IPS-18a (cell line): ENCODE measurements around the gene ADAMTS3.

Source experiments
- H3K27ac ChIP-seq: one replicate; pipeline ENCODE4 v1.5.1; 2013; ENCODE audit warnings: low read length
- H3K27me3 ChIP-seq: one replicate; pipeline ENCODE4 v1.6.1; 2013; ENCODE audit warnings: mild to moderate bottlenecking, low read length; ENCODE audit not compliant: control insufficient read depth, insufficient read depth
- H3K36me3 ChIP-seq: one replicate; pipeline ENCODE4 v1.6.1; 2013; ENCODE audit warnings: low read depth, low read length; ENCODE audit not compliant: control insufficient read depth
- H3K4me1 ChIP-seq: one replicate; pipeline ENCODE4 v1.6.1; 2013; ENCODE audit warnings: low read depth, low read length; ENCODE audit not compliant: control insufficient read depth
- H3K4me3 ChIP-seq: one replicate; pipeline ENCODE4 v1.5.1; 2013; ENCODE audit warnings: low read length
- H3K9ac ChIP-seq: one replicate; pipeline ENCODE4 v1.6.1; 2013; ENCODE audit warnings: mild to moderate bottlenecking, low read length, moderate library complexity
- H3K9me3 ChIP-seq: one replicate; pipeline ENCODE4 v1.6.1; 2013; ENCODE audit warnings: low read depth, low read length; ENCODE audit not compliant: control insufficient read depth

Gene ADAMTS3

DNA sequence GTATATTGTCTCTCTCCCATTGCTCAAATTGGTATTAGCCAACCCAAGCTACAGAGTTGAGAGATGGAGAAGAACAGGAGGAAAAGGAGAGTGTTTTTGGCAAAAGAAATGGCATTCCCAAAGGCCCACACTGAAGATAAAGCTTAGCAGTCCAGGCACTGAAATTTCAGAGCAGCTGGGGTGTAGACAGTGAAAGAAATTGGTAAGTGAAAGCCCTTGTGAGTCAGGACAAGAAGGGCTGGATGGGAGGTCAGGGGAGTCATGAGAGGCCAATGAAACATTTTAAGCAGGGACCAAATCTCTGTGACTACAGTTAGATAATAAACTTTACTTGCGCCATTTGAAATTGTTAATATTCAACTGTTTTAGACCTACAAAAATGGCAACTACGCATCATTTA lies 177.7 kb downstream of the ADAMTS3 start:
- H3K27ac ChIP-seq: no peak overlapping the region
- no peaks in the 10 kb centered on the region for H3K36me3 ChIP-seq
- no peak overlapping the region for H3K9ac ChIP-seq
- no peaks in the 10 kb centered on the region for H3K9me3 ChIP-seq
- H3K27me3 ChIP-seq: no peaks in the 10 kb centered on the region
- H3K4me1 ChIP-seq: no peaks in the 10 kb centered on the region
- no peak overlapping the region for H3K4me3 ChIP-seq

DNA sequence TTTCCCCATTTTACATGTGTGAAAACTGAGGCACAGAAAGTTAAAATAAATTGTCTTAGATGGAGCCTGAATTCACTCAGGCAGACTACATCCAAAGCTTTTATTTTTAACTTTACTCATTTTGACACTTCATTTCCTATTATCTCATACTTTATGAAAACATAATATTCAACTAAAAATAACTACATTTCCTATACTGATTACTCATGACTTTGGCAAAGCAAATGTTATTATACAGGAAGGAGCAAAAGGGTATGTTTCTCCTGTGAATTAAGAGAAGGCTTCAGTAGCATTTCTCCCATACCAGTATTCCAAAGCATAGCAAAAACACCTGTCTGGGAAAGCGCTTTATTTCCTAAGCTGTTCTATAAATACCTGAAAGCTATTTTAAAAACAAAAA lies 178.6 kb downstream of the ADAMTS3 start:
- H3K9ac ChIP-seq: no peak overlapping the region
- no peaks in the 10 kb centered on the region for H3K27me3 ChIP-seq
- no peaks in the 10 kb centered on the region for H3K36me3 ChIP-seq
- H3K27ac ChIP-seq: no peak overlapping the region
- no peaks in the 10 kb centered on the region for H3K9me3 ChIP-seq
- H3K4me3 ChIP-seq: no peak overlapping the region
- H3K4me1 ChIP-seq: no peaks in the 10 kb centered on the region

DNA sequence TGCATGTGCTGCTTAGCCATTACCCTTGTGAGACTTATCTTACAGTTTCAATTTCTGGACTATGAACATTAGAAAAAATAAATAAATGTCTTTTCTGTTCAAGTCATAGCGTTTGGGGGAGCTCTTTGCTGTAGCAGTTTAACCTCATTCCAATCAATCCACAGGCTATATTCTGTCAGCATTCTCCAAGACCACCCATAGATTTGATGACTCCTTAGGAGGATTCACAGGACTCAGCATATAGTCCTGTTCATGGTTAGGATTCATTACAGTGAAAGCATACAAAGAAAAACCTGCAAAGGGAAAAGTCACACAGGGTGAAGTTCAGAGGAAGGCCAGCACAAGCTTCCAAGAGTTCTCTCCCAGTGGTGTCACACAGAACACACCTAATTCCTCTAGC lies 180.5 kb downstream of the ADAMTS3 start:
- H3K9ac ChIP-seq: no peak overlapping the region
- no peaks in the 10 kb centered on the region for H3K4me1 ChIP-seq
- no peaks in the 10 kb centered on the region for H3K9me3 ChIP-seq
- H3K27ac ChIP-seq: no peak overlapping the region
- no peaks in the 10 kb centered on the region for H3K36me3 ChIP-seq
- no peak overlapping the region for H3K4me3 ChIP-seq
- H3K27me3 ChIP-seq: no peaks in the 10 kb centered on the region

DNA sequence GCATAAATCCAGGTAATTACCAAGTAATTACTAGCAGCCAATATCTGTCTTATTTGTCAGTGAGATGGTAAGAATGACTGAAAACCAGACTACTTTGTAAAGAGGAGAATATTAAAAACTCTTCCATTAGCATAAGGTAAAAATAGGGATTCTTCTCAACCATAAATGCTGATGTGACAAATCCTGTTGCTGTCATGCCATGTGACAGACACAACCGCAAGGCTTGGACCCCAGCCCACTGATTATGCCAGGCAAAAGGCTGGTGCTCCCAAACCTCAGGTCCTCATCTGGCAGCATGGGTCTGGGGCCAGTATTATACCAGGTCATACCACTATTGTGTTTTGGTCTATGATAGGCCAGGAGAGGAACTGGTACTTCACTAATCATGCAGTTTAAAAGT lies 181.1 kb downstream of the ADAMTS3 start:
- no peaks in the 10 kb centered on the region for H3K27me3 ChIP-seq
- H3K27ac ChIP-seq: no peak overlapping the region
- H3K9me3 ChIP-seq: no peaks in the 10 kb centered on the region
- H3K9ac ChIP-seq: no peak overlapping the region
- H3K36me3 ChIP-seq: no peaks in the 10 kb centered on the region
- H3K4me1 ChIP-seq: no peaks in the 10 kb centered on the region
- no peak overlapping the region for H3K4me3 ChIP-seq

DNA sequence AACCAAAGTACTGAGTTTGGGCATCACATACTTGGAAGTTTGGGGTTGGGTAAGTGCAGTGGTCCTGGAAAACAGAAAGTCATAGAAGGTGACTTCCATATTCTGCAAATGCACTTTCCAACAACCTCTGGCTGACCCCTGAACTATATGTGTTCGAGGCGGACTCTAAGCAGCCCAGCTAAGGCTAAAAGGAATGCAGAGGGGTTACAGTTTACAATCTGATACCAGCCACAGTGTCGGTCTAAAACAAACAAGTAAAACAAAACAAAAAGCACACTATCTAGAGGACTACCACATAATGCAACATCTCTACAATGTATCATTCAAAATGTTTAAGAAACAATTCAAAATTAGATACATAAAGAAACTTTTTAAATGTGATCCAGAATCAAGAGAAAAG lies 185.6 kb downstream of the ADAMTS3 start:
- no peaks in the 10 kb centered on the region for H3K4me1 ChIP-seq
- no peak overlapping the region for H3K27ac ChIP-seq
- H3K36me3 ChIP-seq: no peaks in the 10 kb centered on the region
- H3K9me3 ChIP-seq: no peaks in the 10 kb centered on the region
- no peak overlapping the region for H3K9ac ChIP-seq
- no peaks in the 10 kb centered on the region for H3K27me3 ChIP-seq
- no peak overlapping the region for H3K4me3 ChIP-seq

DNA sequence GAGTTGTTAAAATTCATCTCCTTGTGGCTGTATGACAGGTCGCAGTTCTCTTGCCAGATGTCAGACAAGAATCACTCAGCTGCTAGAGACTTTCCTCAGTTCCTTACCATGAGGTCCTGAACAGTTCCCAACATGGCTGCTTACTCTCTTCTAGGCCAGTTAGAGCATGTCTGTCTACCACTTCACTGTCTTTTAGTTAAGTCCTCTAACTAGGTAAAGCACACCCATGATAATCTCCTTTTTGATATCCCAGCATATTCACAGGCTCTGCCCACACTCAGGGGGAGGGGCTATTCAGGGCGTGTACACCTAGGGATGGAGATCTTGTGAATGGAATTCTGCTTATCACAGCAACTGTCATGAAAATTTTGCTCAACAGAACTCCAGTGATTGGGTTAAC lies 190.1 kb downstream of the ADAMTS3 start:
- no peak overlapping the region for H3K9ac ChIP-seq
- H3K27ac ChIP-seq: no peak overlapping the region
- no peaks in the 10 kb centered on the region for H3K9me3 ChIP-seq
- no peaks in the 10 kb centered on the region for H3K4me1 ChIP-seq
- no peaks in the 10 kb centered on the region for H3K36me3 ChIP-seq
- no peak overlapping the region for H3K4me3 ChIP-seq
- H3K27me3 ChIP-seq: no peaks in the 10 kb centered on the region

DNA sequence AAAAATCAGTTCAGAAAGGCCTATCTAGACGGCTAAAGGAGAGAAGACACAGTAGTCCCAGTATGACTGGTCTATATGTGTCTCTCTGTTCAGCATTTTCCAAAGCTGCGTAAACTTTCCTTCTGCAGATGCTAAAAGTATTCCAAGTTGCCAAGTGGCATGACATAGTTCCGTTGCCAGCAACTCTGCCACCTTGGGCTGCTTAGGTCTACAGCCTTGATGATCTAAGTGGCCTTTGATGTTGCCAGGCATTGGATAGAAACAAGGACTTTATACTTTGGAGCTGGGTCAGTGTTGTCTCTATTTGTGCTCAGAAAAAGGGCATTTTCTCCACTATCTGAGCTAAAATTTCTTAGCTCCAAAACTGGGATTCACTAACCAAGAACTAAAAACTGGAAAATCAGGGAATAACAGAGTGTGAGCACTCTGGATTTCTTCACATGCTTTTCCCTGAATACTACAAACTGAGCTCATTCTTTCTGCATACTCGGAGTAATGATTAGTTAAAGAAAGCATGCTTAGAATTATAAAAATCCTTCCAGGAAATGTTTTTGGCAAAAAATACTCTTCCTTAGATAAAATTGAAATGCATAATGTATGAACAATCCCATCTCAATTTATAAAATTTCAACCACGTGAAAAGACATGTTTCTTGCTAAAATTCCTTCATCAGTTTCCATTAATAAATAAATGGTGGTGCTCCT lies 191.4 kb downstream of the ADAMTS3 start:
- Histone ChIP-seq H3K36me3 (no peaks in the 10 kb centered on the region), H3K4me1 (no peaks in the 10 kb centered on the region), H3K9ac (no peak overlapping the region), H3K4me3 (no peak overlapping the region), H3K27ac (no peak overlapping the region), H3K27me3 (no peaks in the 10 kb centered on the region), H3K9me3 (no peaks in the 10 kb centered on the region)

DNA sequence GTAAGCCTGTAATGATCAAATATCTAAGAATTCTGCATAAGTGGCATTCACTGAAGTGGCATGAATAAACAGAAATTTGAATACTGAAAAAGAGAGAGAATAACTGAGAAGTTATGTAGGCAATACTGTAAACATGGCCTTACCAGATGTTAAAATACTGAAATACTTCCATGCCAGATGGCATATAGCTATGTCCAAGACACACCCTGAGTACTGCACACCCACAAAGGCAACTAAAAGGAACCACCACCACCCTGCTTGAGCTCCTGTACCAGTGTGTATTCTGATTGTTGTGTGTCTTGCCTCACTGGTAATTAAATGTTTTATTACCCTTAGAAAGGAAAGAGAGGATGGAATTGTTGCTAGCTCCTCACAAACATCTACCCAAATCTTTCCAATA lies 192.1 kb downstream of the ADAMTS3 start:
- no peaks in the 10 kb centered on the region for H3K4me1 ChIP-seq
- no peak overlapping the region for H3K27ac ChIP-seq
- H3K4me3 ChIP-seq: no peak overlapping the region
- no peaks in the 10 kb centered on the region for H3K9me3 ChIP-seq
- H3K27me3 ChIP-seq: no peaks in the 10 kb centered on the region
- H3K36me3 ChIP-seq: no peaks in the 10 kb centered on the region
- no peak overlapping the region for H3K9ac ChIP-seq

DNA sequence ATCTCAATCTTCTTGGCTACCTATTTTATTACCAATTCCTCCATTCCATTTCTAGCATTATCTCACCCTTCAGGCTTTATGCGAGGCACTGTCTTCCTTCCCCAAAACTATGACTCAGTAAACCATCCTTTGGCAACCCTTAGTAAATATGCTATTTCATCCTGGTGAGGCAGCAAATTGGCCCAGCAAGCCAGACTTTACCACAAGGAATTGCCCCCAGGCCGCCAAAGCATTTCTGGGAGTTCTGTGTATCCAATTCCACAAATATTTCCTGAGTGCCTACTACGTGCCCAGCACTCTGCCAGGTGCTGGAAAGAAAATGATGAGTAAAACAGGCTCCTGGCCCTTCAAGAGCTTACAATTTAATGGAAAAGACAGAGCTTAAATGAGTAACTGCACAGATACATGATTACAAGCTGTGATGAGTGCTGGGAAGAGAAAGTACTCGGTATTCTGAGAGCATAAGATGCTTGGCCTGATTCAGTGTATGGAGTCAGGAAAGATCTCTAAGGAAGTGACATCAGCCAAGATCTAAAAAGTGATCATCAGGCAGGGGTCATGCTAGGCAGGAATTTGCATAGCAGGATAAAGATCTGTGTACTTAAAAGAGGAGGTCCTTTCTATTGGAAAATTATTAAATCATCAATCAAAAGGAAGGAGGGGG lies 193.8 kb downstream of the ADAMTS3 start:
- Histone ChIP-seq H3K9me3 (no peaks in the 10 kb centered on the region), H3K36me3 (no peaks in the 10 kb centered on the region), H3K9ac (no peak overlapping the region), H3K27ac (no peak overlapping the region), H3K4me3 (no peak overlapping the region), H3K4me1 (no peaks in the 10 kb centered on the region), H3K27me3 (no peaks in the 10 kb centered on the region)

DNA sequence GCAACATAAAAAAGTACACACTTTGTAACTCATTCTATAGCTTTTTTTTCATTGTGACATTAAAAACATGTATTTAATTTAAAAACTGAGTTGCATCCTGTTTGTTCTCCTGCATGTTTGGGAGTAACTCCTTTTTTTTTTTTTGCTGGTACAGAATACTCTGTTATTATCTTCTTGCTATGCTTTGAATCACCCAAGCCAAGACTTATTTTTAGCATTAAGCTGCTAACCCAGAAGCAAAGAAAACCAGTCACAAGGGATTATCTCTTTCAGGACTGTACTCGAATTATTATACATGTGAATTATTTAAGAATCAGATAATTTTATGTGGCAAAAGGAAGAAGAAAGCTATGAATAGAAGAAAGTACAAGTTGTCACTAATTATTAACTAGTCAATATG lies 194.9 kb downstream of the ADAMTS3 start:
- Histone ChIP-seq H3K36me3 (no peaks in the 10 kb centered on the region), H3K9ac (no peak overlapping the region), H3K27ac (no peak overlapping the region), H3K4me3 (no peak overlapping the region), H3K9me3 (no peaks in the 10 kb centered on the region), H3K4me1 (no peaks in the 10 kb centered on the region), H3K27me3 (no peaks in the 10 kb centered on the region)

DNA sequence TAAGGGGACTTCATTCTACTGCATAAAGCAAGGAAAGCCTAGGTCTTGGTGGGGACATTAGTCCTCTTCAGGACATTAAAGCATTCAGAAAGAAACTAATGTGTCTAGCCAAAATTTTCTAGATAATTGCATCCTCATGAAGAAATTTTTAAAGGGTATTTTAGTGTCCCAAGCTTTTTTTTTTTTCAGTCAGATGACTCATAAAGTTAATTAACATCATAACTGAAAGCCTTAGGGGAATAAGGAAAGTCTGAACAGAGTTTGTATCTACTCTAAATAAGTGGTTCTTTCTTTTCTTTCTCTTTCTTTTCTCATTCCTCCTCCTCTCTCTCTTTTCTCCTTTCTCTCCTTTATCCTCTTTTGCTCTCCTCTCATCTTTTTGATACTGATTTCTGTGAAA lies 202.4 kb downstream of the ADAMTS3 start:
- Histone ChIP-seq H3K27me3 (no peaks in the 10 kb centered on the region), H3K4me3 (no peak overlapping the region), H3K27ac (no peak overlapping the region), H3K36me3 (no peaks in the 10 kb centered on the region), H3K9ac (no peak overlapping the region), H3K9me3 (no peaks in the 10 kb centered on the region), H3K4me1 (no peaks in the 10 kb centered on the region)

DNA sequence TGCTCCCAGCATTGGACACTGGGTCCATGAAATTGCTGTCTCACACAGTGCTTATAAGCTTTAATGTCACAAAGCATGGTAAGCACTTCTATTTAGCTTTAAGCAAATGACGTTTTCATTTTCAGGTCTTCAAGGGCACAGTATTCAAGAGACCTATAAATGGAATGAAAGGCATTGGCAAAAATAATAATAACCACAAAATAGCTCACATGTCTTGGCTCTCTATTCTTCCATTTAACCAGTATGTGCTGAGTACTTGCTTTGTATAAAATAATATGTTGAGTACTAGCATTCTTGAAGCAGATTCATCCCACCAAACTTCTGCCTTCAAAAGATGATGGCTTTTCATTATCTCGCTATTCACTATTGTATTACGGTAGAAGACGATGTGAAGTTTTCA lies 203.0 kb downstream of the ADAMTS3 start:
- no peaks in the 10 kb centered on the region for H3K4me1 ChIP-seq
- no peak overlapping the region for H3K4me3 ChIP-seq
- no peaks in the 10 kb centered on the region for H3K36me3 ChIP-seq
- H3K27ac ChIP-seq: no peak overlapping the region
- H3K27me3 ChIP-seq: no peaks in the 10 kb centered on the region
- no peaks in the 10 kb centered on the region for H3K9me3 ChIP-seq
- no peak overlapping the region for H3K9ac ChIP-seq
